ENCODE measurements around the gene ARHGAP27. TPM values are rescaled to one million over a fixed set of nuclear protein-coding genes. Genes with fewer than 3 reads are reported as not detected.
"Not testable (repeated sequence)": the region's sequence is repeated elsewhere in the genome, so short reads cannot be mapped to it uniquely, and the experiment has no call there.

Gene ARHGAP27
- polyA plus RNA-seq, 3 donors = 47.2 to 315 (median 55.0) TPM

GRCh38 chr17:45448066-45448465 is 15.4 kb upstream of the ARHGAP27 start:
- H3K27me3 ChIP-seq (ENCODE audit: control insufficient read depth in 2 of 2, insufficient read depth in 2 of 2, low read length in 2 of 2); H3K79me2 ChIP-seq (ENCODE audit: insufficient read depth, low read length); H3K9me3 Mint-ChIP-seq; H3K27me3 Mint-ChIP-seq (ENCODE audit: low read depth in 3 of 3); H3K27ac ChIP-seq (ENCODE audit: low read depth in 1 of 2, low read length in 2 of 2); intact Hi-C loops (cut with micrococcal nuclease); H3K9ac ChIP-seq (ENCODE audit: insufficient read depth, low read length, poor library complexity, severe bottlenecking); H3K4me3 ChIP-seq (replicated peaks in 1 of 3; ENCODE audit: low read depth in 2 of 3, low read length in 3 of 3); H3K9me3 ChIP-seq (replicated peaks in 1 of 2; ENCODE audit: control insufficient read depth in 1 of 2, insufficient read depth in 1 of 2, low read length in 2 of 2); H2AFZ ChIP-seq (ENCODE audit: insufficient read depth, low read depth, low read length, poor library complexity, severe bottlenecking); H3K4me3 Mint-ChIP-seq; H3K4me2 ChIP-seq (replicated peaks; ENCODE audit: extremely low read depth, low read length, poor library complexity, severe bottlenecking); DNase-seq: not testable (repeated sequence)
- Histone ChIP-seq H4K20me1 (ENCODE audit: insufficient read depth, low read length) (peaks cover 55% of the 10 kb centered on the region), H3K4me1 (ENCODE audit: control insufficient read depth in 1 of 2, insufficient read depth in 2 of 2, low read length in 2 of 2) (peaks cover 4 to 23% of the 10 kb centered on the region in 2 donors), H3K36me3 (replicated peaks in 1 of 2; ENCODE audit: control insufficient read depth in 1 of 2, insufficient read depth in 2 of 2, low read length in 2 of 2) (peaks cover 60 to 67% of the 10 kb centered on the region in 2 donors)
- Mint-ChIP-seq H3K4me1 (peaks cover 33% of the 10 kb centered on the region), H3K36me3 (peaks cover 40 to 74% of the 10 kb centered on the region in 2 donors), H3K27ac (peak overlapping the region in 4 of 7 donors; percentile 22 to 79 (median 44))
- 40% methylated on average over 1 of the region's 7 CpGs for WGBS (ENCODE audit: insufficient coverage)

DNA sequence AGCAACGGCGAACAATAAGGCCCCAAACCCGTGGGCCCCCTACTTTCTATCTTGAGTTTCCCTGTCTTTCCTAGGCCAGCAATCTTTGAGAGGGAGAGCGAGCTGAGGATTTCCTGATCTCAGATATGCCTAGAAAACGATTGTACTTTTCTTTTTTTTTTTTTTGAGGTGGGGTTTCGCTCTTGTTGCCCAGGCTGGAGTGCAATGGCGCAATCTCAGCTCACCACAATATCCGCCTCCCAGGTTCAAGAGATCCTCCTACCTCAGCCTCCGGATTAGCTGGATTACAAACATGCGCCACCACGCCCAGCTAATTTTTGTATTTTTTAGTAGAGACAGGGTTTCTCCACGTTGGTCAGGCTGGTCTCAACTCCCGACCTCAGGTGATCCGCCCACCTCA is 15.0 kb upstream of the ARHGAP27 start:
- H3K36me3 ChIP-seq (replicated peaks in 1 of 2; ENCODE audit: control insufficient read depth in 1 of 2, insufficient read depth in 2 of 2, low read length in 2 of 2) = peaks cover 57 to 62% of the 10 kb centered on the region in 2 donors
- not testable (repeated sequence) for H3K4me3 ChIP-seq (replicated peaks in 1 of 3; ENCODE audit: low read depth in 2 of 3, low read length in 3 of 3)

GRCh38 chr17:45446872-45447625 is 14.4 kb upstream of the ARHGAP27 start:
- H3K9me3 ChIP-seq (replicated peaks in 1 of 2; ENCODE audit: control insufficient read depth in 1 of 2, insufficient read depth in 1 of 2, low read length in 2 of 2); DNase-seq; H3K4me3 Mint-ChIP-seq; H3K27ac ChIP-seq (ENCODE audit: low read depth in 1 of 2, low read length in 2 of 2); H3K27me3 Mint-ChIP-seq (ENCODE audit: low read depth in 3 of 3); H3K4me2 ChIP-seq (replicated peaks; ENCODE audit: extremely low read depth, low read length, poor library complexity, severe bottlenecking); H3K9ac ChIP-seq (ENCODE audit: insufficient read depth, low read length, poor library complexity, severe bottlenecking); H3K9me3 Mint-ChIP-seq; H3K27me3 ChIP-seq (ENCODE audit: control insufficient read depth in 2 of 2, insufficient read depth in 2 of 2, low read length in 2 of 2); H2AFZ ChIP-seq (ENCODE audit: insufficient read depth, low read depth, low read length, poor library complexity, severe bottlenecking); H3K4me3 ChIP-seq (replicated peaks in 1 of 3; ENCODE audit: low read depth in 2 of 3, low read length in 3 of 3); intact Hi-C loops (cut with micrococcal nuclease); H3K79me2 ChIP-seq (ENCODE audit: insufficient read depth, low read length): not testable (repeated sequence)
- H4K20me1 ChIP-seq (ENCODE audit: insufficient read depth, low read length) = peaks cover 49% of the 10 kb centered on the region
- peaks cover 4 to 23% of the 10 kb centered on the region in 2 donors for H3K4me1 ChIP-seq (ENCODE audit: control insufficient read depth in 1 of 2, insufficient read depth in 2 of 2, low read length in 2 of 2)
- Mint-ChIP-seq H3K4me1 (peaks cover 33% of the 10 kb centered on the region), H3K36me3 (peaks cover 41 to 73% of the 10 kb centered on the region in 2 donors), H3K27ac (peak overlapping the region in 2 of 7 donors; percentile 65 to 68)
- H3K36me3 ChIP-seq (replicated peaks in 1 of 2; ENCODE audit: control insufficient read depth in 1 of 2, insufficient read depth in 2 of 2, low read length in 2 of 2) = peaks cover 56 to 62% of the 10 kb centered on the region in 2 donors
- WGBS (ENCODE audit: insufficient coverage) = 97% methylated on average over 4 of the region's 8 CpGs

More for the DNA sequence above, 15.0 kb upstream of the ARHGAP27 start:
- H2AFZ ChIP-seq (ENCODE audit: insufficient read depth, low read depth, low read length, poor library complexity, severe bottlenecking); H3K9me3 ChIP-seq (replicated peaks in 1 of 2; ENCODE audit: control insufficient read depth in 1 of 2, insufficient read depth in 1 of 2, low read length in 2 of 2); DNase-seq; H3K9me3 Mint-ChIP-seq; H3K79me2 ChIP-seq (ENCODE audit: insufficient read depth, low read length); H3K4me2 ChIP-seq (replicated peaks; ENCODE audit: extremely low read depth, low read length, poor library complexity, severe bottlenecking); H3K27me3 Mint-ChIP-seq (ENCODE audit: low read depth in 3 of 3); H3K27me3 ChIP-seq (ENCODE audit: control insufficient read depth in 2 of 2, insufficient read depth in 2 of 2, low read length in 2 of 2); H3K4me3 Mint-ChIP-seq; intact Hi-C loops (cut with micrococcal nuclease); H3K27ac ChIP-seq (ENCODE audit: low read depth in 1 of 2, low read length in 2 of 2); H3K9ac ChIP-seq (ENCODE audit: insufficient read depth, low read length, poor library complexity, severe bottlenecking): not testable (repeated sequence)
- Histone ChIP-seq H4K20me1 (ENCODE audit: insufficient read depth, low read length) (peaks cover 52% of the 10 kb centered on the region), H3K4me1 (ENCODE audit: control insufficient read depth in 1 of 2, insufficient read depth in 2 of 2, low read length in 2 of 2) (peaks cover 4 to 23% of the 10 kb centered on the region in 2 donors)
- Mint-ChIP-seq H3K27ac (peak overlapping the region in 4 of 7 donors; percentile 7 to 79 (median 44)), H3K4me1 (peaks cover 33% of the 10 kb centered on the region), H3K36me3 (peaks cover 39 to 71% of the 10 kb centered on the region in 2 donors)
- no CpG with 5 or more reads among the region's 14 CpGs for WGBS (ENCODE audit: insufficient coverage)

DNA sequence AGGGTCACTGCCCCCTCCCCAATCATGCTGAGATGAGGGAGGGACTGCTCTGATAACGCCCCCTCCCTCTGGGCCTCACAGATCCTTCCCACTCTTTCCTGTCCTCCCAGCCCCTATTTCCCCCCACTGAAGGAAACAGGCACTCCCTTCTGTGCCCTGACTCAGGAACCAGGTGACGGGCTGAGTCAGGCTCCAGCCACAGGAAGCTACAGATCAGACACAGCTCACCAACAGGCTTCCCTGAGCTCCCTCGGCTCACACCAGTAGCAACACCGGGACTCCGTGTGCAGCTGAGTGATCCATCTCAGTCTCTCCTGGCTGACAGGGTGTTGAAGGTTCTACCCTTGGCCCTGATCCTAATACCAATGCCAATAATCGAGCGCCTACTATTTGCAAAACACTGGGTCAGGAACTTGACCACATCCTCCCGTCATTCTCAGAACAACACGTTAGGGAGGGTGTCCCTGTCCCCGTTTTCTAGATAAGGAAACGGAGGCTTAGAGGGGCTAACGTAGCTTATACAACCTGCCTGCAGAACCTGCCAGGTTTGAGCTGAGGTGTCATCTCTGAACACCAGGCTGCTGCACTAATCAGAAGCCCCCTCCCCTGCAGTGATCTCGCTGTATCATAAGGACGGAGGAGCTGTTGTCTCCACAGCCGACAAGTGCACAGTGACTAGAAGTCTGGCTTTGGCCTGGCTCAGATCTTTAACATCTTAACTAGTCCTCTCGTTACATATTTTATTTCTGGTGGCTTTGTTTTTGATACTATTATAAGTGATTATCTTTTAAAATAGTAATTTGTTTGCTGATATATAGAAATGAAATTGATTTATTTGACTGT is 13.5 kb upstream of the ARHGAP27 start:
- H3K27me3 ChIP-seq (ENCODE audit: control insufficient read depth in 2 of 2, insufficient read depth in 2 of 2, low read length in 2 of 2); H3K4me3 ChIP-seq (replicated peaks in 1 of 3; ENCODE audit: low read depth in 2 of 3, low read length in 3 of 3); H2AFZ ChIP-seq (ENCODE audit: insufficient read depth, low read depth, low read length, poor library complexity, severe bottlenecking); H3K27me3 Mint-ChIP-seq (ENCODE audit: low read depth in 3 of 3); H3K4me2 ChIP-seq (replicated peaks; ENCODE audit: extremely low read depth, low read length, poor library complexity, severe bottlenecking); H3K4me3 Mint-ChIP-seq; intact Hi-C loops (cut with micrococcal nuclease); H3K9ac ChIP-seq (ENCODE audit: insufficient read depth, low read length, poor library complexity, severe bottlenecking); H3K27ac ChIP-seq (ENCODE audit: low read depth in 1 of 2, low read length in 2 of 2); H3K9me3 ChIP-seq (replicated peaks in 1 of 2; ENCODE audit: control insufficient read depth in 1 of 2, insufficient read depth in 1 of 2, low read length in 2 of 2); H3K79me2 ChIP-seq (ENCODE audit: insufficient read depth, low read length); H3K9me3 Mint-ChIP-seq: not testable (repeated sequence)
- WGBS (ENCODE audit: insufficient coverage) = 20% methylated on average over 2 of the region's 16 CpGs
- H4K20me1 ChIP-seq (ENCODE audit: insufficient read depth, low read length) = peaks cover 45% of the 10 kb centered on the region
- peak; percentile 17 to 40 (median 37) for DNase-seq
- H3K27ac Mint-ChIP-seq = peak overlapping the region in 3 of 7 donors; percentile 36 to 79 (median 63)
- peaks cover 33% of the 10 kb centered on the region for H3K4me1 Mint-ChIP-seq
- H3K4me1 ChIP-seq (ENCODE audit: control insufficient read depth in 1 of 2, insufficient read depth in 2 of 2, low read length in 2 of 2) = peaks cover 4 to 23% of the 10 kb centered on the region in 2 donors
- peaks cover 46 to 79% of the 10 kb centered on the region in 2 donors for H3K36me3 Mint-ChIP-seq
- H3K36me3 ChIP-seq (replicated peaks in 1 of 2; ENCODE audit: control insufficient read depth in 1 of 2, insufficient read depth in 2 of 2, low read length in 2 of 2) = peaks cover 57 to 67% of the 10 kb centered on the region in 2 donors
